Stimulated activated CD4-positive, alpha-beta T cell treated with anti-CD3 and anti-CD28 coated beads, Interleukin-12 subunit alpha, Interleukin-12 subunit beta, amount 100 ng/mL, for 48 hours (primary cell): Measurements from ENCODE around the gene AKAP7.
"Not testable (repeated sequence)": the region's sequence is repeated elsewhere in the genome, so short reads cannot be mapped to it uniquely, and the experiment has no call there.

Experiments
- DNase-seq, 3 donors: peaks; one replicate each; pipeline ENCODE4 v3.0.0-alpha.2; 2020; ENCODE audit warnings: low read depth in 2 of 3, low spot score in 1 of 3

Gene AKAP7

GRCh38 chr6:131290955-131291354 is 155.7 kb downstream of the AKAP7 start:
- DNase-seq: no peak

GRCh38 chr6:131292145-131292938 is 157.1 kb downstream of the AKAP7 start:
- no peak for DNase-seq

- DNase-seq: no peak
Observed at GRCh38 chr6:131293472-131293911, 158.2 kb downstream of the AKAP7 start.

- no peak for DNase-seq
Observed at GRCh38 chr6:131295081-131295480, 159.8 kb downstream of the AKAP7 start.

- not testable (repeated sequence) for DNase-seq
Observed at GRCh38 chr6:131300826-131301225, 165.6 kb downstream of the AKAP7 start.

GRCh38 chr6:131303338-131303930 is 168.2 kb downstream of the AKAP7 start:
- no peak for DNase-seq

- no peak for DNase-seq
Observed at GRCh38 chr6:131305037-131305850, 170.0 kb downstream of the AKAP7 start.

GRCh38 chr6:131309437-131309836 is 174.2 kb downstream of the AKAP7 start:
- no peak for DNase-seq

- no peak for DNase-seq
Observed at GRCh38 chr6:131314838-131315237, 179.6 kb downstream of the AKAP7 start.

- no peak for DNase-seq
Observed at GRCh38 chr6:131316654-131317053, 181.4 kb downstream of the AKAP7 start.

GRCh38 chr6:131317516-131317915 is 182.2 kb downstream of the AKAP7 start:
- no peak for DNase-seq

GRCh38 chr6:131321589-131321988 is 186.3 kb downstream of the AKAP7 start:
- no peak for DNase-seq

GRCh38 chr6:131322125-131322524 is 186.9 kb downstream of the AKAP7 start:
- DNase-seq: no peak

GRCh38 chr6:131325669-131326068 is 190.4 kb downstream of the AKAP7 start:
- DNase-seq: not testable (repeated sequence)

- not testable (repeated sequence) for DNase-seq
Observed at GRCh38 chr6:131328727-131329126, 193.5 kb downstream of the AKAP7 start.

GRCh38 chr6:131331151-131331550 is 195.9 kb downstream of the AKAP7 start:
- DNase-seq: no peak

- DNase-seq: no peak
Observed at GRCh38 chr6:131331873-131332781, 196.9 kb downstream of the AKAP7 start.
